Glutamatergic neuron (in vitro differentiated cells): ENCODE measurements around the gene AIP. TPM values are rescaled to one million over a fixed set of nuclear protein-coding genes. Genes with fewer than 3 reads are reported as not detected.
"Not testable (repeated sequence)": the region's sequence is repeated elsewhere in the genome, so short reads cannot be mapped to it uniquely, and the experiment has no call there.

Experiments used
- DNase-seq: peaks from one replicate; pipeline ENCODE4 v3.0.0; 2022
- H3K27ac Mint-ChIP-seq: one replicate; pipeline ENCODE4 v1.8.0; 2020; ENCODE audit warnings: mild to moderate bottlenecking, mixed read lengths, inconsistent platforms; ENCODE audit not compliant: unreplicated experiment
- H3K27me3 Mint-ChIP-seq: one replicate; pipeline ENCODE4 v1.8.0; 2020; ENCODE audit warnings: mild to moderate bottlenecking, moderate library complexity, mixed read lengths, inconsistent platforms; ENCODE audit not compliant: unreplicated experiment
- H3K36me3 Mint-ChIP-seq: one replicate; pipeline ENCODE4 v1.8.0; 2020; ENCODE audit warnings: mild to moderate bottlenecking, mixed read lengths, inconsistent platforms; ENCODE audit not compliant: unreplicated experiment
- H3K4me1 Mint-ChIP-seq: one replicate; pipeline ENCODE4 v1.8.0; 2020; ENCODE audit warnings: mild to moderate bottlenecking, low read depth, mixed read lengths, inconsistent platforms; ENCODE audit not compliant: unreplicated experiment
- H3K4me3 Mint-ChIP-seq: one replicate; pipeline ENCODE4 v1.8.0; 2020; ENCODE audit warnings: mild to moderate bottlenecking, mixed read lengths, inconsistent platforms; ENCODE audit not compliant: unreplicated experiment
- H3K9me3 Mint-ChIP-seq: one replicate; pipeline ENCODE4 v1.8.0; 2020; ENCODE audit warnings: mild to moderate bottlenecking, moderate library complexity, mixed read lengths, inconsistent platforms; ENCODE audit not compliant: unreplicated experiment
- CTCF ChIP-seq: fragments of 200-600 bp; sonication (generic); IDR thresholded peaks from one replicate; pipeline ENCODE4 v1.5.0; 2021; ENCODE audit not compliant: partially characterized antibody, unreplicated experiment
- total RNA-seq: library from RNA; stranded (reverse); fragmentation: NEBNext Ultra II Directional; extraction: Animal tissue kit (Norgen Biotek cat#: 25700); gene quantifications from one replicate; pipeline ENCODE4 v1.2.1, GENCODE V29; 2021; ENCODE audit not compliant: unreplicated experiment

The AIP gene
- total RNA-seq, 1 donor from 2014 or later: 43.0 TPM

DNA sequence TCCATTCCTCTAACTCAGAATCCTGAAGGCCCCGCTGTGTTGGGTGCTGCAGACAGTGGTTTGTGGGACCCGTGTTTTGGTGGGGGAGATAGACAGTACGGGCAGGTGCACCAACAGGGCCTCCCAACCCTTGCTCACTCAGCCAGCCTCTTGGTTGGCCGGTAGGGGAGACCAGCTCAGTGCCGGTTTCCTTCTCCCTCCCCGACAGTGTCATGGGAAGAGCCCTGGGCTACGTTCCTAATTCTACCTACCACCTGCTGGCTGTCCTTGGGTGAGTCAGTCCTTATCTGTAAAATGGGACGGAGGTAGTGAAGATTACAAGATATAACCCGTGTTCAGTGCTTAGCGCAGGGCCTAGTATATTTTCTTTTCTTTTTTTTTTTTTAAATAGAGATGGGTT is 19.6 kb upstream of the AIP start:
- Mint-ChIP-seq H3K4me1 (peaks cover 4% of the 10 kb centered on the region), H3K9me3 (no peaks in the 10 kb centered on the region), H3K36me3 (no peaks in the 10 kb centered on the region), H3K4me3 (no peak overlapping the region), H3K27ac (no peak overlapping the region), H3K27me3 (peaks cover 2% of the 10 kb centered on the region)
- no peak for TF ChIP-seq CTCF
- no peak for DNase-seq

DNA sequence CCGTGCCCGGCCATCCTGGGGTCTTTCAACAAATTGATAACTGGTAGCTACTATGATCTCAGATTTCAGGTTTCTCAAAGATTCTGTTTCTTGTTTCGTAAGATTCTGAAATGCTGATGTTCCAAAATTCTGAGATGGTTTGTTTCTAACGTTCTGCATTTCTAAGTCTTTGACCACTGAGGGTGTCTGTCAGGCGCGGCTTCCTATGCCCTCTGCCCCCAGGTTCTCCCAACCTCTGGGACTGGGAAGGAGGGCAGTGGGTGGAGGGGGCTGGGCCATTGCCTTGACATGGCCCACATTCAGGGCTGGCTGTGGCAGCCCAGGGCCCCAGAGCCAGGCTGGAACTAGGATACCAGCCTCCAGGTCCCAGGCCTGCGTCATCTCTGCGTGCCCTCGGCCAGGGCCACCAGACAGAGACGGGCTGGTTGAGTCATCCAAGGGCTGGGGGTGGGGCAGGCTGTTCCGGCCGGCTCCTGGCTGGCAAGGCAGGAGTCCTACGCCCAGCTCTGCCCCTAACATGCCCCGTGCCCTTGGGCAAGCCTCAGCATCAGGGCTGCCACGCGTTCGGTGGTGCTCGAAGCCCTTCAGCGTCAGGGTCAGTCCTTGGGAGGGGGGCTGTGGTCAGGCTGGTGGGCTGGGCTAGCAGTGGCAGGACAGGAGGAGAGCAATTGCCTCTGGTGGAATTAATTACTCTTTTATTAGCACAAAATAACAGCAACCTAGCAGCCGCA is 19.0 kb upstream of the AIP start:
- Mint-ChIP-seq H3K27ac (no peak overlapping the region), H3K4me3 (peak overlapping the region; percentile 82), H3K36me3 (no peaks in the 10 kb centered on the region), H3K4me1 (peaks cover 4% of the 10 kb centered on the region), H3K9me3 (peaks cover 3% of the 10 kb centered on the region), H3K27me3 (peaks cover 2% of the 10 kb centered on the region)
- DNase-seq: no peak
- TF ChIP-seq CTCF: no peak

- DNase-seq: peak; percentile 87
- H3K27ac Mint-ChIP-seq: peak overlapping the region; percentile 43
- H3K27me3 Mint-ChIP-seq: peaks cover 2% of the 10 kb centered on the region
- H3K4me3 Mint-ChIP-seq: peak overlapping the region; percentile 82
- H3K36me3 Mint-ChIP-seq: no peaks in the 10 kb centered on the region
- peaks cover 5% of the 10 kb centered on the region for H3K9me3 Mint-ChIP-seq
- TF ChIP-seq CTCF: no peak
- H3K4me1 Mint-ChIP-seq: peaks cover 4% of the 10 kb centered on the region
Observed at GRCh38 chr11:67464411-67465188, 18.2 kb upstream of the AIP start.

GRCh38 chr11:67465189-67465510 is 17.7 kb upstream of the AIP start:
- DNase-seq: no peak
- H3K27ac Mint-ChIP-seq: peak overlapping the region; percentile 55

DNA sequence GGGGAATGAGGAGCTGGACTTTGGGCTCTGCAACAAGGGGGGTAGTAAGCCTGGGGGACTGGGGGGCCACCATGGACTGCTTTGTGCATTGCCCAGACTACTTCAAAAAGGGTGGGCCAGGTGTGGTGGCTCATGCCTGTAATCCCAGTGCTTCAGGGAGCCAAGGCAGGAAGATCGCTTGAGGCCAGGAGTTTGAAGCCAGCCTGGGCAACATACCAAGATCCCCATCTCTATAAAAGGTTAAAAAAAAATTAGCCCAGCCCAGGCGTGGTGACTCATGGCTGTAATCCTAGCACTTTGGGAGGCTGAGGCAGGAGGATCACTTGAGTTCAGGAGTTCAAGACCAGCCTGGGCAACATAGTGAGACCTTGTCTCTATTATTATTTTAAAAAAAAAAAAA is 17.3 kb upstream of the AIP start:
- Mint-ChIP-seq H3K4me3 (peak overlapping the region; percentile 82), H3K27ac (peak overlapping the region; percentile 55)
- H3K27me3 Mint-ChIP-seq, H3K9me3 Mint-ChIP-seq, H3K36me3 Mint-ChIP-seq, DNase-seq, H3K4me1 Mint-ChIP-seq: not testable (repeated sequence)

More at GRCh38 chr11:67465189-67465510, 17.7 kb upstream of the AIP start:
- Mint-ChIP-seq H3K36me3 (no peaks in the 10 kb centered on the region), H3K27me3 (peaks cover 4% of the 10 kb centered on the region), H3K4me3 (peak overlapping the region; percentile 82), H3K9me3 (peaks cover 6% of the 10 kb centered on the region), H3K4me1 (peaks cover 4% of the 10 kb centered on the region)
- no peak for TF ChIP-seq CTCF
